ENCODE results near the gene SRRM5. TPM values are rescaled to one million over a fixed set of nuclear protein-coding genes. Genes with fewer than 3 reads are reported as not detected.

SRRM5 gene
- total and polyA plus RNA-seq, 2 of the 13 experiments (the other 11 are each of a cell fraction or from before 2014, with no cell fraction given): 0.11 to 0.16 TPM

DNA sequence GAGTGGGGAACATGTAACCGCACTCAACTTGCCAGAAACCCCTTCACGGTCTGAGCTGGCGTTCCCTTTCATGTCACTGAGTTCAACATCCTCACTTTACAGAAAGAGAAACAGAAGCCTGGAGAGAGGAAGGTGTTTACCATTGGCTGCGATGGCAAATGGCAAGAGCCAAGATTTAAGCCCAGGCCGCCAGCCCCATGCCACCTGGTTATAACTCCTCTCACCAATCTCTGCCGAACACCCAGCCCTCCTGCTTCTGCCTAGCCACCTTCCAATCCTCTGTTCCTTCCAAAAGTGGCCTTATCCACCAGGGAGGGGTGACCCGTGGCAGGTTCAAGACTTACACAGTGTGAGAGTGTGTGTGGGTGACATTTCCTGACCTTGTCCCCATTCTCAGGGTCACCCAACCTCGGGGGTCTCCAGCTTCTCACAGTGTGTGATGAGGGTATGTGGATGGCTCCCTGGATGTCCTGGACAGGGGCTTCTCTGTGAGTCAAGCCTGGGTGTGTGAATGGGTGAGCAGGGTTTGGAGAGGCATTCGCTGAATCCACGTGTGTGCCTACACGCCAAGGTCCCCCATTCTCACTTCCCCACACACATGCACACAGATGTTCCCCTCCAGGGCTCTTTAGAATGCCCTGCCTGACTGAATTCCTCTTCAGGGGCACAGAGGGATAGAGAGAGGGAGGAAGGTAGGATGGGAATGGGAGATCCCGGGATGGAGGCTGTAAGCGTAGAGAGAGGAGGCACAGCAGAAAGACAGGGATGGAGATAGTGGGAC is 26.5 kb downstream of the SRRM5 start:
- 67% methylated on average over 13 of the region's 13 CpGs for WGBS (ENCODE audit: low lambda C conversion rate)
- no peaks in the 10 kb centered on the region for H4K20me1 ChIP-seq (ENCODE audit: insufficient read depth, low read length)
- BruUV-seq (replicated peaks): TSS peak; percentile 61
- H3K27me3 ChIP-seq (ENCODE audit: control insufficient read depth in 1 of 2, insufficient read depth in 2 of 2, low read length in 2 of 2): no peaks in the 10 kb centered on the region
- H3K4me1 ChIP-seq (ENCODE audit: insufficient read depth, low read length): peaks cover 64% of the 10 kb centered on the region
- no peaks in the 10 kb centered on the region for H3K79me2 ChIP-seq (ENCODE audit: insufficient read depth, low read length)
- no peak overlapping the region for H2AFZ ChIP-seq (ENCODE audit: low read length)
- ChIA-PET POLR2A (no interaction called here), CTCF (ENCODE audit: low intra/inter-chr PET ratio, low total read pairs) (no interaction called here)
- no peaks in the 10 kb centered on the region for H3K9me3 ChIP-seq (ENCODE audit: low read length)
- no peaks in the 10 kb centered on the region for H3K36me3 ChIP-seq (replicated peaks in 1 of 2; ENCODE audit: control insufficient read depth in 1 of 2, insufficient read depth in 2 of 2, low read length in 2 of 2)
- FAIRE-seq: no peak
- in situ Hi-C loops (cut with HindIII; ENCODE audit: extremely low pct_ligation_motif_present, low pct_unique_long_range_greater_than_20kb): no loop called here
- DNase-seq (ENCODE audit: low spot score): no peak
- peak overlapping the region; percentile 70; the same call in 1 of the 2 replicates for H3K9ac ChIP-seq (ENCODE audit: insufficient read depth, low read depth, low read length)
- H3K4me2 ChIP-seq (ENCODE audit: low read depth, low read length): peak overlapping the region; percentile 93
- ATAC-seq: no peak
- peak overlapping the region; percentile 68 to 83 (median 83); a peak in 5 of 6 replicates for H3K4me3 ChIP-seq (replicated peaks in 1 of 3; ENCODE audit: insufficient read depth in 1 of 3, low read depth in 2 of 3, low read length in 3 of 3)
- no peak overlapping the region for H3K27ac ChIP-seq (ENCODE audit: extremely low read length, insufficient read depth, low read length)
- intact Hi-C loops (cut with micrococcal nuclease; ENCODE audit: unreplicated experiment): no loop called here
- TF ChIP-seq NONO (IDR thresholded peaks at IDR 0.05) (no peak), NONO (CRISPR knock-in tag; conservative IDR thresholded peaks at IDR 0.05) (no peak), ZNF235 (CRISPR knock-in tag; IDR thresholded peaks at IDR 0.05; ENCODE audit: borderline replicate concordance) (no peak), ZNF570 (CRISPR knock-in tag; IDR thresholded peaks at IDR 0.05; ENCODE audit: borderline replicate concordance) (no peak), MAFF (IDR thresholded peaks at IDR 0.05; ENCODE audit: low read depth, low read length) (no peak), SNAI1 (CRISPR knock-in tag; IDR thresholded peaks at IDR 0.05; ENCODE audit: borderline replicate concordance) (no peak), MXI1 (IDR thresholded peaks at IDR 0.05; ENCODE audit: borderline replicate concordance, low read depth, low read length) (no peak), KDM4B (CRISPR knock-in tag; IDR thresholded peaks at IDR 0.05) (no peak), SALL2 (CRISPR knock-in tag; IDR thresholded peaks at IDR 0.05) (no peak), ZNF382 (CRISPR knock-in tag; IDR thresholded peaks at IDR 0.05; ENCODE audit: borderline replicate concordance) (no peak), ESRRA (CRISPR knock-in tag; IDR thresholded peaks at IDR 0.05; ENCODE audit: low read depth) (no peak), SMYD3 (CRISPR knock-in tag; IDR thresholded peaks at IDR 0.05) (no peak), PTBP1 (IDR thresholded peaks at IDR 0.05; ENCODE audit: low read depth, low read length, poor library complexity, severe bottlenecking) (no peak), CHCHD3 (CRISPR knock-in tag; IDR thresholded peaks at IDR 0.05) (no peak), NBN (conservative IDR thresholded peaks at IDR 0.05) (no peak), NR2F2 (IDR thresholded peaks at IDR 0.05; ENCODE audit: borderline replicate concordance, low read depth) (no peak), KAT2B (IDR thresholded peaks at IDR 0.05; ENCODE audit: borderline replicate concordance, low read depth, low read length) (no peak)
- TF ChIP-seq, protein P1, sequence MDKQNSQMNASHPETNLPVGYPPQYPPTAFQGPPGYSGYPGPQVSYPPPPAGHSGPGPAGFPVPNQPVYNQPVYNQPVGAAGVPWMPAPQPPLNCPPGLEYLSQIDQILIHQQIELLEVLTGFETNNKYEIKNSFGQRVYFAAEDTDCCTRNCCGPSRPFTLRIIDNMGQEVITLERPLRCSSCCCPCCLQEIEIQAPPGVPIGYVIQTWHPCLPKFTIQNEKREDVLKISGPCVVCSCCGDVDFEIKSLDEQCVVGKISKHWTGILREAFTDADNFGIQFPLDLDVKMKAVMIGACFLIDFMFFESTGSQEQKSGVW (CRISPR knock-in tag; IDR thresholded peaks at IDR 0.05; ENCODE audit: borderline replicate concordance): no peak
- TF ChIP-seq, protein P2, sequence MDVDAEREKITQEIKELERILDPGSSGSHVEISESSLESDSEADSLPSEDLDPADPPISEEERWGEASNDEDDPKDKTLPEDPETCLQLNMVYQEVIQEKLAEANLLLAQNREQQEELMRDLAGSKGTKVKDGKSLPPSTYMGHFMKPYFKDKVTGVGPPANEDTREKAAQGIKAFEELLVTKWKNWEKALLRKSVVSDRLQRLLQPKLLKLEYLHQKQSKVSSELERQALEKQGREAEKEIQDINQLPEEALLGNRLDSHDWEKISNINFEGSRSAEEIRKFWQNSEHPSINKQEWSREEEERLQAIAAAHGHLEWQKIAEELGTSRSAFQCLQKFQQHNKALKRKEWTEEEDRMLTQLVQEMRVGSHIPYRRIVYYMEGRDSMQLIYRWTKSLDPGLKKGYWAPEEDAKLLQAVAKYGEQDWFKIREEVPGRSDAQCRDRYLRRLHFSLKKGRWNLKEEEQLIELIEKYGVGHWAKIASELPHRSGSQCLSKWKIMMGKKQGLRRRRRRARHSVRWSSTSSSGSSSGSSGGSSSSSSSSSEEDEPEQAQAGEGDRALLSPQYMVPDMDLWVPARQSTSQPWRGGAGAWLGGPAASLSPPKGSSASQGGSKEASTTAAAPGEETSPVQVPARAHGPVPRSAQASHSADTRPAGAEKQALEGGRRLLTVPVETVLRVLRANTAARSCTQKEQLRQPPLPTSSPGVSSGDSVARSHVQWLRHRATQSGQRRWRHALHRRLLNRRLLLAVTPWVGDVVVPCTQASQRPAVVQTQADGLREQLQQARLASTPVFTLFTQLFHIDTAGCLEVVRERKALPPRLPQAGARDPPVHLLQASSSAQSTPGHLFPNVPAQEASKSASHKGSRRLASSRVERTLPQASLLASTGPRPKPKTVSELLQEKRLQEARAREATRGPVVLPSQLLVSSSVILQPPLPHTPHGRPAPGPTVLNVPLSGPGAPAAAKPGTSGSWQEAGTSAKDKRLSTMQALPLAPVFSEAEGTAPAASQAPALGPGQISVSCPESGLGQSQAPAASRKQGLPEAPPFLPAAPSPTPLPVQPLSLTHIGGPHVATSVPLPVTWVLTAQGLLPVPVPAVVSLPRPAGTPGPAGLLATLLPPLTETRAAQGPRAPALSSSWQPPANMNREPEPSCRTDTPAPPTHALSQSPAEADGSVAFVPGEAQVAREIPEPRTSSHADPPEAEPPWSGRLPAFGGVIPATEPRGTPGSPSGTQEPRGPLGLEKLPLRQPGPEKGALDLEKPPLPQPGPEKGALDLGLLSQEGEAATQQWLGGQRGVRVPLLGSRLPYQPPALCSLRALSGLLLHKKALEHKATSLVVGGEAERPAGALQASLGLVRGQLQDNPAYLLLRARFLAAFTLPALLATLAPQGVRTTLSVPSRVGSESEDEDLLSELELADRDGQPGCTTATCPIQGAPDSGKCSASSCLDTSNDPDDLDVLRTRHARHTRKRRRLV (CRISPR knock-in tag; IDR thresholded peaks at IDR 0.05): no peak

Measured in HepG2 (cell line).